ENCODE measurements around the gene RAET1G.
"Not testable (repeated sequence)": the region's sequence is repeated elsewhere in the genome, so short reads cannot be mapped to it uniquely, and the experiment has no call there.

The RAET1G gene

DNA sequence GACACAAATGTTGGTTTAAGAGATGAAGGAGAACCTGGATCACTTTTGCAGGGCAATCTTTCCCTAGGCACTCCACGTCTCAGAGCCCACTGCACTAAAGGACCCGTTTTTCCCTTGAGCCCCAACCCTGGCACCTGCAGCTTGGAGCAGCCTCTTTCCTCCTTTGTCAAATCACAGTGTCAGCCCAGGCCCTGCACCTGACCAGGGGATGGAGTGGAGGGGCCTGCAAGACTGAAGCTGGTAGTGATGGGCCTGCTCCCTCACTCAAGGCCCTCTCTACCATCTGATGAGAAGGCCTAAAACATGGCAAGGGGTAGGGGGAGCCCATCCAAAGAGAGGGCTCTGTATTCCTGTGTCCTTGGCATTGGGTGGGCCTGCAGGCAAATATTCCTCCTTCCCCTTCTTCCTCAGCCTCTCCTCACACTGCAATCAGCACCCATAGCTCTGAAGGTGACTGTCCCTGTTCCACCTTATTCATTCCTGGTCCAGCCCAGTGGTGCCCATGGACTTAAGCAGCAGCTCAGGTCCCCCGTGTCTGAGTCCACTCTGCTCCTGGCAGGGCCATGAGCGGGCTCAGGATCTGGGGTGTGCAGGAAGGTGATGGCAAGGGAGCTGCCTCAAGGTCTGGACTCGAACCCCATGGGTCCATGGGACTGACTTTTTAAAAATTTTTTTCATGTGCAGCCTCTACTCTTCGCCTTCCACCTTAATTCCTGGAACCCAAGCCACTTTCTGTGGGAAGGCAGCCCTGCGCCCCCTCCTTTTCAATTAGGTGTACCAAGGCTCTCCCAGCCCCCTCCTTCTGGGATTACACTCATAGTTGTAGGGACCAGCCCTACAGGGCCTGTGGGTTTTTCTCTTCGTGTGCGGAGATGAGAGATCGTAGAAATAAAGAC, 6.7 kb downstream of the RAET1G start:
- no peak overlapping the region for H3K4me3 Mint-ChIP-seq
- H3K27ac Mint-ChIP-seq, result no peak overlapping the region
- H3K9me3 Mint-ChIP-seq, result no peaks in the 10 kb centered on the region
- H3K36me3 Mint-ChIP-seq (ENCODE audit: low read depth), result no peaks in the 10 kb centered on the region
- peaks cover 40% of the 10 kb centered on the region for H3K27me3 Mint-ChIP-seq
- no peaks in the 10 kb centered on the region for H3K4me1 Mint-ChIP-seq (ENCODE audit: low read depth)

DNA sequence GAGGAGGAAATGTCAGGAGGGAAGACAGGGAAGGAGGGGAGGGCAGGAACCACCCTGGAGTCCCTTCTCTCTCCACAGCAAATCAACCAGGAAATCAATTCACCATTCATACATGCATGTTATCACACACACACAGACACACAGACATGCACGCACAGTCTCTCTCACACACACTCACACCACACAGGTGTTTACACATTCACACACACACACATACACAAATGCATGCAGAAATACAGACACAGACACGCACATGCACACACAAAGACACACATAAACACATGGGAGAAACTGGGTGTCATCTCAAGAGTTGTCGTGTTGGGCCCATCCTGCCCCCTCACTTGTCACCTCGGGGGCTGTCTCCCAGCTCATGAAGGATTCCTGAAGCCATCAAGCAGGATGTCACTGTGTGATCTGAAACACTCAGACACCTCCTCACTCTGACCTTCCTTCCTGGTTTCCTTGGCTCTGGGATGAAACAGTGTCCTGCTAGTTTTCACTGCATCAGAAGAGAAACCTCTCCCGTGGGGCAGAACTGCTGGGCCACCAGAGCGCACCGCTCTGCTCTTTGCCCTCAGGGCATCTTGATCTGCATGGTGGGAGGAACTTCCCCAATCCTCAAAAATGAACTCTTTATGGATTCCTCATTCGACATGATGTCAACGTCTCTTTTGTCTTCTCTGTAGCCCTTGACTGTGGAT, 9.2 kb downstream of the RAET1G start:
- H3K27me3 Mint-ChIP-seq, result peaks cover 29% of the 10 kb centered on the region
- no peak overlapping the region for H3K27ac Mint-ChIP-seq
- H3K4me1 Mint-ChIP-seq (ENCODE audit: low read depth), result no peaks in the 10 kb centered on the region
- H3K9me3 Mint-ChIP-seq, result peaks cover 4% of the 10 kb centered on the region
- H3K4me3 Mint-ChIP-seq, result no peak overlapping the region
- H3K36me3 Mint-ChIP-seq (ENCODE audit: low read depth), result no peaks in the 10 kb centered on the region

DNA sequence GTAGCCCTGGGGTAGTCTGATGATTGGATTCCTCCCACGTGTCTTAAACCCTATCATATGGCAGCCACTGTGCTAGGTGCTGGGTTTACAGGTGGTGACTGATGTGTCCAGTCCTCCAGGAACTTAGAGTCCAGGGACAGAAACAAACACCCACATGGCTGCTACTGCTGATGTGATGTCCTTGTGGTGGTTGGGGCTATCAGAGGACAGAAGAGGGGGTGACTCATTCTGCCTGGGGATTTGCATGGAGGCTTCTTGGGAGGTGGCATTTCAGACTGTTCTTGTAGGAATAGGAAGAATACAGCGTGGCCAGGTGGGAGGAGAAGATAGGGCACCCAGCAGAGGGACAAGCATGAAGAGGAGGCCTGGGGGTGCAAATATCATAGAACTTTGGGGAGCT, 9.8 kb downstream of the RAET1G start:
- Mint-ChIP-seq H3K36me3 (ENCODE audit: low read depth) (no peaks in the 10 kb centered on the region), H3K4me1 (ENCODE audit: low read depth) (no peaks in the 10 kb centered on the region), H3K4me3 (no peak overlapping the region), H3K27me3 (peaks cover 29% of the 10 kb centered on the region), H3K9me3 (peaks cover 6% of the 10 kb centered on the region), H3K27ac (no peak overlapping the region)

DNA sequence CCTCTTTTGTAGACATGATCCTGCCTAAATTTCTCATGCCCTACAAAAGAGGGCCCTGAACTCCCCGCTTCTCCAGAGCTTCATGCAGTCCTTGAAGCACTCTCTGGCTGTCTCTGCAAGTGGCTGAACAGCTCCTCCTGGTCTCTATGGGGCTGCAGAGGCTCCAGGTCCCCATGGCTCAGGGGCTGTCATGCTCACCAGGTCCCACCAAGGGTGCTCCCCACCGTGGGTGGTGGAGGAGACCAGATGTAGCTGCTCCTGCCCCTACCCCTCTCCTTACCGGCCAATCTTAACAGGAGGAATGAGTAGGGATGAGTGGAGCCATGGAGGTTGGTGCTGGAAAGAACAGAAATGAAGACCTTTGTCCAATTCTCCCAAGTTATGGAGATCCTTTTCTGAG, 10.2 kb downstream of the RAET1G start:
- not testable (repeated sequence) for H3K4me3 Mint-ChIP-seq; H3K36me3 Mint-ChIP-seq (ENCODE audit: low read depth); H3K9me3 Mint-ChIP-seq; H3K4me1 Mint-ChIP-seq (ENCODE audit: low read depth); H3K27ac Mint-ChIP-seq
- H3K27me3 Mint-ChIP-seq, result peaks cover 29% of the 10 kb centered on the region

DNA sequence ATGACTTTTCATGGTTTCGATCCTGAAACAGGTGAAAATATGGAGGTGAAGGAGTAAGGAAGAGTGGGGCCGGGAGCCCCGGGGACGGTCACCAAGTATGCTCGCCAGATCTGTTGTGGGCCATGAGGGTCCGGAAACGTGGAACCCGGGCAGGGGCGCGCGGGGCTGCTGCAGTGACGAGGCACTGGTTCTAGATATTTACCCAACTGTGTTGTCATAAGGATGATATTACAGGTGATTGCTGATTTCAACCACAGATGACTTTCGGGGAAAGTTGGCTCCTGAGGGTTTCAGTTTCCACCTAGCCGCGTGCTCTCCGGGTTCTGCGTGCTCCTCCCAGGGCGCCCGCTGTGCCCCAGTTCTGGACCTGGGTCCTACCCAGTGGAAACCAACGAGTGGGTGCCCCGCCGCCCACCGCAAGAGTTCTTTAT, 12.2 kb downstream of the RAET1G start:
- peaks cover 10% of the 10 kb centered on the region for H3K9me3 Mint-ChIP-seq
- H3K36me3 Mint-ChIP-seq (ENCODE audit: low read depth), result no peaks in the 10 kb centered on the region
- no peak overlapping the region for H3K27ac Mint-ChIP-seq
- peaks cover 29% of the 10 kb centered on the region for H3K27me3 Mint-ChIP-seq
- H3K4me1 Mint-ChIP-seq (ENCODE audit: low read depth), result no peaks in the 10 kb centered on the region
- no peak overlapping the region for H3K4me3 Mint-ChIP-seq

DNA sequence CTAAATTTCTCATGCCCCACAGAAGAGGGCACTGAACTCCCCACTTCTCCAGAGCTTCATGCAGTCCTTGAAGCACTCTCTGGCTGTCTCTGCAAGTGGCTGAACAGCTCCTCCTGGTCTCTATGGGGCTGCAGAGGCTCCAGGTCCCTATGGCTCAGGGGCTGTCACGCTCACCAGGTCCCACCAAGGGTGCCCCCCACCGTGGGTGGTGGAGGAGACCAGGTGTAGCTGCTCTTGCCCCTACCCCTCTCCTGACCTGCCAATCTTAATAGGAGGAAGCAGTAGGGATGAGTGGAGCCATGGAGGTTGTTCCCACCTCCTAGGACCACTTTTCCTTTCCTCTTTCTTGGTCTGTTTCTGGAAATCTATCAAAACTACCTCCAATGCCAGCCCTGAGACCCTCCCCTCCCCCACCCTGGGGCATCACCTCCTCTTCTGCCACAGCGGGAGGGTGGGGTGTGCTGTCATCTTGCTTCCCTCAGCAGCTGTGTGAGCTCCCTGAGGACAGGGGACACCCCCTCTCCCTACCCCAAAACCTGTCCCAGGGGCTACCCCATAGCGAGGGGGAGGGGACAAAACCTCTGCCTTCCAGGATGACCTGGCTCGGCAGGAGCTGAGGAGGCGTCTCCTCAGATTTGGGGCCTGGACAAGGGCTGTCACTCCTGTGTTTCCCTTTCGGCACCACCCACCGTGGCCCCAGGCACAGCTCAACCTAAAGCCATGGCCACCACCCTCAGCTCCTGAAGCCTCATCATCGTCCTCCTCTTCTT, 13.0 kb downstream of the RAET1G start:
- Mint-ChIP-seq H3K36me3 (ENCODE audit: low read depth) (no peaks in the 10 kb centered on the region), H3K9me3 (peaks cover 10% of the 10 kb centered on the region), H3K4me1 (ENCODE audit: low read depth) (no peaks in the 10 kb centered on the region), H3K27ac (no peak overlapping the region), H3K4me3 (no peak overlapping the region), H3K27me3 (peaks cover 29% of the 10 kb centered on the region)

DNA sequence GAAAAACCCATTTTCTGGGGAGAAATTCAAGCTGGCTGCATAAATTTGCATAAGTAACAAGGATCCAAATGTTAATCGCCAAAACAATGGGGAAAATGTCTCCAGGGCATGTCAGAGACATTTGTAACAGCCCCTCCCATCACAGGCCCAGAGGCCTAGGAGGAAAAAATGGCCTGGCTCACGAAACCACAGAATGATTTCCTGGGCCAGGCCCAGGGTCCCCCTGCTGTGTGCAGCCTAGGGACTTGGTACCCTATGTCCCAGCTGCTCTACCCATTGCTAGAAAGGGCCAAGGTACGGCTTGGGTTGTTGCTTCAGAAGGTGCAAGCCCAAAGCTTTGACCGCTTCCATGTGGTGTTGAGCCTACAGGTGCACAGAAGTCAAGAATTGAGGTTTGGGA, 14.4 kb downstream of the RAET1G start:
- H3K4me3 Mint-ChIP-seq; H3K9me3 Mint-ChIP-seq; H3K4me1 Mint-ChIP-seq (ENCODE audit: low read depth); H3K36me3 Mint-ChIP-seq (ENCODE audit: low read depth); H3K27ac Mint-ChIP-seq: not testable (repeated sequence)
- H3K27me3 Mint-ChIP-seq, result peaks cover 19% of the 10 kb centered on the region

DNA sequence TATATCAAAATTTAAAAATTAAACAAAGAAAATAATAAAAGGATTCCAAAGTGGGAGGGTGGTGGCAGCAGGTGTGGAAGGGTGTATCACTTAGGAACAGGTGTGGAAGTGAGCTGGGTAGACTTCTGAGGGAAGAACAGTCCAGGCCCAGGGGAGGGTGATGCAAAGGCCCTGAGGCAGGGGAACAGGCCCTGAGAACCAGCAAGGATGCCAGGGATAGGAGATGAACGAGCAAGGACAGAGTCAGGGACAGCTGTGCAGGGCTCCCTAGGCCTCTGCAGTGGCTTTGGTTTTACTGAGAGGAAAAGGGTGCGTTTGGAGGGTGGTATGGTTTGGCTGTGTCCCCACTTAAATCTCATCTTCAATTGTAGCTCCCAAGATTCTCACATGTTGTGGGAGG, 15.6 kb downstream of the RAET1G start:
- no peaks in the 10 kb centered on the region for H3K4me1 Mint-ChIP-seq (ENCODE audit: low read depth)
- H3K27ac Mint-ChIP-seq, result no peak overlapping the region
- no peaks in the 10 kb centered on the region for H3K36me3 Mint-ChIP-seq (ENCODE audit: low read depth)
- peaks cover 10% of the 10 kb centered on the region for H3K9me3 Mint-ChIP-seq
- no peak overlapping the region for H3K4me3 Mint-ChIP-seq
- peaks cover 21% of the 10 kb centered on the region for H3K27me3 Mint-ChIP-seq

DNA sequence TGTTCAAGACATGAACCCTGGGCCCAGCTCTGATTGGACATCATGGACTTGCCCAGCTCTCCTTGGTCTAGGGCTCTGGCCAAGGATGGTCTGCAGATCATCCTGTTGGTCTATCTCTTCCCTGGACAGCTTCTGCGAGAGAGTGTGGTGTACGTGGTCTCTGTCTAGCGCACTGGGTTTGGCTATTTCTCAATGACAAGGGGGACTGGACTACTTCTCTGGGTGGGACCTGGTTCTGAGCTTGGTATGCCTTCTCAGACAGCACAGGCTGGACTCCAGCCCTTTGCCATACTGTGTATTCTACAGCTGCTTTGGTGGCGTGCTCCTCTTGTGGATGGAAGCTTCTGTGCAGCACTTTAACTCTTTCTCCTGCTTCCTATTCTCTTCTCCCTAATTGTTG, 16.5 kb downstream of the RAET1G start:
- Mint-ChIP-seq H3K27me3 (peaks cover 20% of the 10 kb centered on the region), H3K4me1 (ENCODE audit: low read depth) (no peaks in the 10 kb centered on the region), H3K9me3 (peaks cover 10% of the 10 kb centered on the region), H3K36me3 (ENCODE audit: low read depth) (no peaks in the 10 kb centered on the region), H3K4me3 (no peak overlapping the region), H3K27ac (no peak overlapping the region)

DNA sequence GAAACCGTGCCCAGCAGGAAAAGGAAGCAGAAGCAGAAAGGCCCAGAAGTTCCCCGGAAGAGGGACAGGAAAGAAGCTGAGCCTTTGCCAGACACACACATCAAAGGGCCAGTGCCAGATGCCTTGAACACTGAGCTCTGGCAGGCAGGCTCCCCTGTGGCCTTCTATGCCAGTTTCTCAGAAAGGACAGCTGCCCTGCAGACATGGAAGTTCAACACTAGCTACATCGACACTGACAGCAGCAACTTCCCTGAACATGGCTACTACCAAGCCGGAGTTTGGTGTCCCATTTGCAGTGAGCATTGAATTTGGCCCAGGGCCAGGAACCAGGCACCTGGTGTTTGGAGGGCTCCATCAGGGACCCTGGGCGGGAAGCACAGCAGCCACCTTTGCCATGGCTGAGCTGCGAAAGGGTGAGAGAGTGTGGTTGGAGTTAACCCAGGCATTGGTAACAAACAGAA, 17.0 kb downstream of the RAET1G start:
- peaks cover 16% of the 10 kb centered on the region for H3K27me3 Mint-ChIP-seq
- H3K27ac Mint-ChIP-seq, result no peak overlapping the region
- H3K36me3 Mint-ChIP-seq (ENCODE audit: low read depth), result no peaks in the 10 kb centered on the region
- H3K4me3 Mint-ChIP-seq, result no peak overlapping the region
- H3K9me3 Mint-ChIP-seq, result peaks cover 10% of the 10 kb centered on the region
- no peaks in the 10 kb centered on the region for H3K4me1 Mint-ChIP-seq (ENCODE audit: low read depth)

DNA sequence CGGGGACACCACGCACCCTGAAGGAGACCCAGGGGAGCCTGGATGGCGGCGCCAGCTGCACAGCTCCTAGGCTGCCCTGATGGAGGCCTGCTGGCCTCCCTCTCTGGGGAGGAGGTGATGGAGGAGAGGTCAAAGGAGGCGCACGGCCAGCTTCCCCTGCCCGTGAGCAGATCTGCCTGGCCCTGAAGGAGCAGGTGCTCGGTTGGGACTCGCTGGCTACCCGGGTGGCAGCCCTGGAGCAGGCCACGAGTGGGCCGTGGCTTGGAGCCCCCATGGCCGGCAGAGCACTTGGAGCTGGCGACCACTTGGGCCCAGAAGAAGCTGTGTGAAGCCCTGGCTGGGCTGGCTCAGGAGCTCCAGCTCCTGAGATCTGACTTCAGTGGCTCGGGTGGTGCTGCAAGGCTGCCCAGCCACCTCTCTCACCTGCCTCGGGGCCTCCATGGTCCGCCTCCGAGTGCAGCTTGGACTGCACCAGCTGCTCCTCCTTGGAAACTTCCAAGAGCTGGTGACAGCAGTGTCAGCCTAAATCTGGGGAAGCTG, 17.5 kb downstream of the RAET1G start:
- Mint-ChIP-seq H3K4me3 (no peak overlapping the region), H3K27me3 (peaks cover 14% of the 10 kb centered on the region), H3K36me3 (ENCODE audit: low read depth) (no peaks in the 10 kb centered on the region), H3K27ac (no peak overlapping the region), H3K9me3 (peaks cover 10% of the 10 kb centered on the region), H3K4me1 (ENCODE audit: low read depth) (no peaks in the 10 kb centered on the region)

DNA sequence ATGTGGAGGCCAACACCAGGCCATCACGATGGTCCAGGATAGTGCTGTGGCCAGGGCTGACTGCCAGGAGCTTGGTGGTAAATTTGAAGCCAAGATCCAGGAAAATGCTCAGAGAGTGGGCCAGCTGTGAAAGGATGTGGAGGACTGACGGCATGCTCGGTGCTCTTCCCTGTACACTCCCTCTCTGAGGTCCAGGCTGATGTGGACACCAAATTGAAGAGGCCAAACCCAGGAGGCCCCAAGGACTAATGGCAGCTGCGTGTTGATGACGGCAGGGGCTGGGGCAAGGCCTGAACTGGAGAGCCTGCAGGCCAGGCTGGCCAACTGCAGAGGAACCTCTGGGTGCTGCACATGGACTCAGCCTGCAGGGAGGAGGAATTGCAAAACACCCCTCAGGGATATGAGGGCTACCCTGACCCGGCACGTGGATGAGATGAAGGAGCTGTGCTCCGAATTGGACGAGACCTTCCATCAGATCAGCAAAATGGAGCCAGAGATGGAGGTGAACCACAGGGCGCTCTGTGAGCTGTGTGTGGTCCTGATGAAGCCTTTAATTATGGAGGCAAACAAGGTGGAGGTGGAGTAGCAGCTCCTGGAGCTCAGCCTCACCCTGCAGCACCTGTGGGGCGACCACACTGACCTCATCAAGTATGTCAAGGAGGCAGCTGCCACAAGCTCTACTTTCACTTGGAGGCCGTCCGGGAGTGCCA, 18.1 kb downstream of the RAET1G start:
- H3K36me3 Mint-ChIP-seq (ENCODE audit: low read depth), result no peaks in the 10 kb centered on the region

DNA sequence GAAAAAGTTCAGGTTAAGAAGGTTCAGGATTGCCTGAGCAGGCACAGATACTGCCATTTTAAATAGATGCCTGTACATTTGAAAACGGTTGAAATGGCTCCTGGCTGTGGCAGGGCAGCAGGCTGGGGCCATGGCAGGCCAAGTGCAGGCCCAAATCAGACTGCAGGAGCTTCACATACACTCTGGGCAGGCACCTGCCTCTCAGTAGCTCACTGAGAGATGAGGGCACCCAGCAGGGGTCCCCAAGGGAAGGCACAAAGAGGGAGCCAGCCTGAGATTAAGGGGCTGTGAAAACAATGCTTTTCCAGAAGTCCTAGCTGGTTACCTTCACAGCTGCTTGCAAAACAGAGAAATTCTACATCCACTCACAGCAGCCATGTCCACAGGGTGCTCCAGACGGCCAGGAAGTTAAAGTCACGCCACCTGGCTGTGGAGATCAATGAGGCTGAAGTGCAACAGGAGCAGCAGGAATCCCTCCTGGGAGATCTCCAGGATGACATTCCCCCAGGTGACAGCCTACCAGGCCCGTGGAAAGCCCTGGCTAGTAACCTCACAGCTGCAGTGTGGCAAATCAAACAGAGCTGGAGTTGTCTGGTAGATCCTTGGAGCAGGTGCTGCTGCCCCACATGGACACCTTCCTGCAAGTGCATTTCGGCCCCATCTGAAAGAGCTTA, 18.8 kb downstream of the RAET1G start:
- Mint-ChIP-seq H3K27ac (no peak overlapping the region), H3K4me3 (no peak overlapping the region), H3K4me1 (ENCODE audit: low read depth) (no peaks in the 10 kb centered on the region), H3K27me3 (peaks cover 9% of the 10 kb centered on the region), H3K9me3 (peaks cover 6% of the 10 kb centered on the region), H3K36me3 (ENCODE audit: low read depth) (no peaks in the 10 kb centered on the region)

More for the DNA sequence above, 18.1 kb downstream of the RAET1G start:
- Mint-ChIP-seq H3K27ac (no peak overlapping the region), H3K4me1 (ENCODE audit: low read depth) (no peaks in the 10 kb centered on the region), H3K27me3 (peaks cover 12% of the 10 kb centered on the region), H3K9me3 (peaks cover 10% of the 10 kb centered on the region), H3K4me3 (no peak overlapping the region)
